Activated naive CD4-positive, alpha-beta T cell treated with anti-CD3 and anti-CD28 coated beads for 36 hours (primary cell): ENCODE results near the gene MYOCOS. TPM values are rescaled to one million over a fixed set of nuclear protein-coding genes. Genes with fewer than 3 reads are reported as not detected.

Source experiments
- CTCF ChIA-PET: fragments of 350-600 bp; sonication (Branson Sonifier 250); formaldehyde crosslinking; loops from one replicate; lab custom pipeline; 2021; ENCODE audit warnings: antibody characterized with exemption; lab: Charles Lee
- DNase-seq: peaks from one replicate; pipeline ENCODE4 v3.0.0-alpha.2; 2020
- H3K27ac Mint-ChIP-seq: one replicate; pipeline ENCODE4 v1.8.0; 2021; ENCODE audit warnings: mild to moderate bottlenecking, mixed read lengths
- H3K27me3 Mint-ChIP-seq: one replicate; pipeline ENCODE4 v1.8.0; 2021; ENCODE audit warnings: low read depth, mixed read lengths
- H3K36me3 Mint-ChIP-seq: one replicate; pipeline ENCODE4 v1.8.0; 2021; ENCODE audit warnings: low read depth, mixed read lengths
- H3K4me1 Mint-ChIP-seq: one replicate; pipeline ENCODE4 v1.8.0; 2021; ENCODE audit warnings: low read depth, mixed read lengths
- H3K4me3 Mint-ChIP-seq: one replicate; pipeline ENCODE4 v1.8.0; 2021; ENCODE audit warnings: mild to moderate bottlenecking, moderate library complexity, mixed read lengths
- H3K9me3 Mint-ChIP-seq: one replicate; pipeline ENCODE4 v1.8.0; 2021; ENCODE audit warnings: mixed read lengths
- intact Hi-C: fragments of 100-400 bp; cut with micrococcal nuclease; formaldehyde crosslinking; loops from one replicate; pipeline ENCODE4 v1.15.1; 2023
- total RNA-seq, 2 experiments: library from RNA; stranded (reverse); gene quantifications; one replicate each; pipeline ENCODE4 v1.2.3, GENCODE V29; 2021

Gene MYOCOS
- total RNA-seq, result not detected

GRCh38 chr1:171622152-171622462, at the start of gene MYOCOS:
MYOCOS (plus strand) TSS chr1:171622243; CDS start chr1:171623884, 1,641 bp downstream.
- H3K4me3 Mint-ChIP-seq, result no peak within 1 kb of the TSS
- H3K36me3 Mint-ChIP-seq, result no peaks in the 10 kb centered on the region
- H3K4me1 Mint-ChIP-seq, result no peaks in the 10 kb centered on the region
- DNase-seq, result no peak
- CTCF ChIA-PET, result interaction anchor here (0.9 kb wide), 1 partner anchor 22 kb away, joined by 4 read pairs; no protein-coding TSS in a partner anchor
- intact Hi-C loops, result no loop called here
- no peaks in the 10 kb centered on the region for H3K27me3 Mint-ChIP-seq
- H3K9me3 Mint-ChIP-seq, result no peaks in the 10 kb centered on the region
- no peak within 1 kb of the TSS for H3K27ac Mint-ChIP-seq

GRCh38 chr1:171576144-171576543, 45.9 kb upstream of the MYOCOS start:
- Mint-ChIP-seq H3K27me3 (no peaks in the 10 kb centered on the region), H3K9me3 (no peaks in the 10 kb centered on the region), H3K36me3 (peaks cover 47% of the 10 kb centered on the region), H3K4me3 (no peak overlapping the region), H3K4me1 (peaks cover 13% of the 10 kb centered on the region), H3K27ac (no peak overlapping the region)
- intact Hi-C loops, result loop anchor here (5.0 kb wide), 1 partner anchor 39 kb away; no protein-coding TSS in a partner anchor
- CTCF ChIA-PET, result no interaction called here
- no peak for DNase-seq

GRCh38 chr1:171581226-171581625, 40.8 kb upstream of the MYOCOS start:
- no peaks in the 10 kb centered on the region for H3K9me3 Mint-ChIP-seq
- H3K27ac Mint-ChIP-seq, result peak overlapping the region; percentile 13
- H3K27me3 Mint-ChIP-seq, result no peaks in the 10 kb centered on the region
- no peak overlapping the region for H3K4me3 Mint-ChIP-seq
- peaks cover 45% of the 10 kb centered on the region for H3K36me3 Mint-ChIP-seq
- DNase-seq, result no peak
- CTCF ChIA-PET, result no interaction called here
- H3K4me1 Mint-ChIP-seq, result peaks cover 19% of the 10 kb centered on the region
- intact Hi-C loops, result loop anchor here (2.0 kb wide), 2 partner anchors 22 to 96 kb away; partner anchors contain the start of gene PRRC2C

- intact Hi-C loops, result loop anchor here (2.0 kb wide), 2 partner anchors 23 to 97 kb away; partner anchors contain the start of gene PRRC2C
- no peaks in the 10 kb centered on the region for H3K27me3 Mint-ChIP-seq
- H3K9me3 Mint-ChIP-seq, result no peaks in the 10 kb centered on the region
- no peak for DNase-seq
- peaks cover 44% of the 10 kb centered on the region for H3K36me3 Mint-ChIP-seq
- H3K4me3 Mint-ChIP-seq, result no peak overlapping the region
- CTCF ChIA-PET, result interaction anchor here (0.7 kb wide), 1 partner anchor 1049 kb away, joined by 3 read pairs; no protein-coding TSS in a partner anchor
- H3K4me1 Mint-ChIP-seq, result peaks cover 19% of the 10 kb centered on the region
- peak overlapping the region; percentile 43 for H3K27ac Mint-ChIP-seq
These were observed 40.3 kb upstream of the MYOCOS start for GRCh38 chr1:171581766-171582165.

GRCh38 chr1:171582589-171582988, 39.5 kb upstream of the MYOCOS start:
- CTCF ChIA-PET, result interaction anchor here (0.6 to 1.1 kb wide), 3 partner anchors 27 to 133 kb away, joined by 3 to 4 read pairs (median 3); no protein-coding TSS in a partner anchor
- Mint-ChIP-seq H3K27ac (no peak overlapping the region), H3K4me3 (no peak overlapping the region), H3K27me3 (no peaks in the 10 kb centered on the region), H3K36me3 (peaks cover 41% of the 10 kb centered on the region), H3K4me1 (peaks cover 19% of the 10 kb centered on the region), H3K9me3 (no peaks in the 10 kb centered on the region)
- no peak for DNase-seq
- intact Hi-C loops, result no loop called here

- no peaks in the 10 kb centered on the region for H3K27me3 Mint-ChIP-seq
- no peak overlapping the region for H3K4me3 Mint-ChIP-seq
- H3K9me3 Mint-ChIP-seq, result no peaks in the 10 kb centered on the region
- no peak for DNase-seq
- intact Hi-C loops, result no loop called here
- H3K27ac Mint-ChIP-seq, result peak overlapping the region; percentile 15
- CTCF ChIA-PET, result interaction anchor here (0.6 to 1.1 kb wide), 2 partner anchors 132 to 336 kb away, joined by 3 to 4 read pairs; no protein-coding TSS in a partner anchor
- H3K36me3 Mint-ChIP-seq, result peaks cover 43% of the 10 kb centered on the region
- peaks cover 20% of the 10 kb centered on the region for H3K4me1 Mint-ChIP-seq
These were observed 38.3 kb upstream of the MYOCOS start for GRCh38 chr1:171583591-171584201.

- intact Hi-C loops, result no loop called here
- Mint-ChIP-seq H3K9me3 (no peaks in the 10 kb centered on the region), H3K4me1 (peaks cover 26% of the 10 kb centered on the region), H3K27ac (peak overlapping the region; percentile 15), H3K27me3 (no peaks in the 10 kb centered on the region), H3K36me3 (peaks cover 50% of the 10 kb centered on the region), H3K4me3 (no peak overlapping the region)
- CTCF ChIA-PET, result no interaction called here
- DNase-seq, result no peak
These were observed 36.3 kb upstream of the MYOCOS start for GRCh38 chr1:171585715-171586114.

GRCh38 chr1:171588230-171588629, 33.8 kb upstream of the MYOCOS start:
- H3K27me3 Mint-ChIP-seq, result no peaks in the 10 kb centered on the region
- H3K27ac Mint-ChIP-seq, result no peak overlapping the region
- no peak for DNase-seq
- intact Hi-C loops, result no loop called here
- H3K9me3 Mint-ChIP-seq, result no peaks in the 10 kb centered on the region
- no peak overlapping the region for H3K4me3 Mint-ChIP-seq
- H3K36me3 Mint-ChIP-seq, result peaks cover 63% of the 10 kb centered on the region
- CTCF ChIA-PET, result no interaction called here
- H3K4me1 Mint-ChIP-seq, result peaks cover 16% of the 10 kb centered on the region

- no peak for DNase-seq
- H3K27me3 Mint-ChIP-seq, result no peaks in the 10 kb centered on the region
- H3K9me3 Mint-ChIP-seq, result no peaks in the 10 kb centered on the region
- H3K27ac Mint-ChIP-seq, result peak overlapping the region; percentile 51
- intact Hi-C loops, result loop anchor here (5.0 kb wide), 1 partner anchor 43 kb away; no protein-coding TSS in a partner anchor
- CTCF ChIA-PET, result no interaction called here
- peaks cover 59% of the 10 kb centered on the region for H3K36me3 Mint-ChIP-seq
- H3K4me1 Mint-ChIP-seq, result peaks cover 16% of the 10 kb centered on the region
- H3K4me3 Mint-ChIP-seq, result no peak overlapping the region
These were observed 32.0 kb upstream of the MYOCOS start for GRCh38 chr1:171590022-171590421.

GRCh38 chr1:171595324-171595723, 26.7 kb upstream of the MYOCOS start:
- intact Hi-C loops, result no loop called here
- Mint-ChIP-seq H3K9me3 (peaks cover 3% of the 10 kb centered on the region), H3K27me3 (no peaks in the 10 kb centered on the region), H3K36me3 (peaks cover 31% of the 10 kb centered on the region), H3K4me1 (peaks cover 2% of the 10 kb centered on the region), H3K4me3 (no peak overlapping the region), H3K27ac (peak overlapping the region; percentile 37)
- CTCF ChIA-PET, result no interaction called here
- DNase-seq, result no peak

GRCh38 chr1:171596119-171596518, 25.9 kb upstream of the MYOCOS start:
- Mint-ChIP-seq H3K27me3 (no peaks in the 10 kb centered on the region), H3K4me1 (peaks cover 2% of the 10 kb centered on the region), H3K36me3 (peaks cover 25% of the 10 kb centered on the region), H3K27ac (no peak overlapping the region), H3K4me3 (no peak overlapping the region), H3K9me3 (peaks cover 3% of the 10 kb centered on the region)
- intact Hi-C loops, result no loop called here
- CTCF ChIA-PET, result no interaction called here
- DNase-seq, result no peak

- Mint-ChIP-seq H3K4me1 (peaks cover 2% of the 10 kb centered on the region), H3K9me3 (peaks cover 3% of the 10 kb centered on the region), H3K4me3 (no peak overlapping the region), H3K36me3 (peaks cover 19% of the 10 kb centered on the region), H3K27ac (no peak overlapping the region), H3K27me3 (no peaks in the 10 kb centered on the region)
- no peak for DNase-seq
- intact Hi-C loops, result no loop called here
- CTCF ChIA-PET, result no interaction called here
These were observed 25.3 kb upstream of the MYOCOS start for GRCh38 chr1:171596705-171597104.

- Mint-ChIP-seq H3K9me3 (peaks cover 3% of the 10 kb centered on the region), H3K27me3 (no peaks in the 10 kb centered on the region), H3K4me1 (peaks cover 2% of the 10 kb centered on the region), H3K4me3 (no peak overlapping the region), H3K36me3 (peaks cover 16% of the 10 kb centered on the region), H3K27ac (no peak overlapping the region)
- intact Hi-C loops, result no loop called here
- no peak for DNase-seq
- CTCF ChIA-PET, result no interaction called here
These were observed 24.8 kb upstream of the MYOCOS start for GRCh38 chr1:171597203-171597602.
